NK-92 treated with Interleukin-12 subunit alpha and Interleukin-12 subunit beta, amount 100 ng/mL, for 24 hours (cell line): ENCODE measurements around the gene CYP4B1.
"Not testable (repeated sequence)": the region's sequence is repeated elsewhere in the genome, so short reads cannot be mapped to it uniquely, and the experiment has no call there.

Experiments
- DNase-seq: peaks from one replicate; lab custom pipeline; 2025; lab: John Stamatoyannopoulos, UW

The CYP4B1 gene

DNA sequence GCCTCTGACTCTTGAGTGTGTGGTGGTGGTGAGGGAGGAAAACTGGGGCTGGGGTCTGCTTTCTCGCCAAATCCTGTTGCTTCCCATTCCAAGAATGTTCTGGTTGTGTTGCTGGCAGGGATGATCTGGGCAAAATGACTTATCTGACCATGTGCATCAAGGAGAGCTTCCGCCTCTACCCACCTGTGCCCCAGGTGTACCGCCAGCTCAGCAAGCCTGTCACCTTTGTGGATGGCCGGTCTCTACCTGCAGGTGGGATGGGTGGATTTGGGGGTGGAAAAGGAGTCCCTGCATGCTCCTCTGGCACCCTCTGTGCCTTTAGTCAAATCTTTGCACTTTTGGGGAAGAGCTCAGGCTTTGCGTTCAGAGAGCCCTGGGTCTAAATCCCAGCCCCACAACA, 18.1 kb downstream of the CYP4B1 start:
- no peak for DNase-seq

DNA sequence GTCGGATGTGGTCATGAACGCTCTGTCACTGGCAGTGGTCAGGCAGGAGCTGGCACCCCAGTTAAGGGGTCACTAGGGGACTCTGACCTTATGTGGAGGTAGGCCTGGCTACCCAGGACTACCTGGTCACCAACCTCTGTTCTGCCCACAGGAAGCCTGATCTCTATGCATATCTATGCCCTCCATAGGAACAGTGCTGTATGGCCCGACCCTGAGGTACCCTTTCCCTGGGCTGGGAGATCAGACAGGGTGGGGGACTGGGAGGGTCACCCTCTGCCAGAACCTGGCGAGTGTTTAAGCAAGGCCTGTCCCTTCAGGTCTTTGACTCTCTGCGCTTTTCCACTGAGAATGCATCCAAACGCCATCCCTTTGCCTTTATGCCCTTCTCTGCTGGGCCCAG, 19.0 kb downstream of the CYP4B1 start:
- DNase-seq = no peak

DNA sequence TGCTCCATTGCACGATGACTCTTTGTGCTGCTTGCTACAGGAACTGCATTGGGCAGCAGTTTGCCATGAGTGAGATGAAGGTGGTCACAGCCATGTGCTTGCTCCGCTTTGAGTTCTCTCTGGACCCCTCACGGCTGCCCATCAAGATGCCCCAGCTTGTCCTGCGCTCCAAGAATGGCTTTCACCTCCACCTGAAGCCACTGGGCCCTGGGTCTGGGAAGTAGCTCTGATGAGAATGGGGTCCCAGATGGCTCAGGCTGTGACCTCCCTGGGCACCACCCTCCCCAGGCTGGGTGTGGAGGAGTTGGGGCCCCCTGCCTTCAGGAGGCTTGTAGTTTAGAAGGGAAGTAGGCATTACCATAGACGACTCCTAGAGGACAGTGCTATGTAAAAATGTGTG, 19.7 kb downstream of the CYP4B1 start:
- no peak for DNase-seq

DNA sequence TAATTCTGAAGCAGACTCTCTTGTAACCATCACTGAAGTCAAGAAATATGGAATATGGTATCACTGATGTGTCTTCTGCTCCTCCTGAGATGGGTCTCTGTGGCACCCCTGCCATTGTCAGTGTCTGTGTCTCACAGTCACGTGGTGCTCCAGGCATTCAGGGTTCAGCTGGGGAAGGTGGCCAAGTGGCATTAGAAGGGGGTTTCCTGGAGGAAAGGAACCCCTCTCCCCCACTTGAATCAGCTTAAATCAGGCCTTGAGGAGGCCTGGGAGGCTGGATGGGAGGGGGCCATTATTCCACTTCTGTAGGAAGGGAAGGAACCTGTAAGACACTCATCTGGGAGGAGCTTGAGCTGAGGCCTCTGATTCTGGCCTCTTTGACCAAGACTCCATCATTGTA, 20.5 kb downstream of the CYP4B1 start:
- DNase-seq = no peak

DNA sequence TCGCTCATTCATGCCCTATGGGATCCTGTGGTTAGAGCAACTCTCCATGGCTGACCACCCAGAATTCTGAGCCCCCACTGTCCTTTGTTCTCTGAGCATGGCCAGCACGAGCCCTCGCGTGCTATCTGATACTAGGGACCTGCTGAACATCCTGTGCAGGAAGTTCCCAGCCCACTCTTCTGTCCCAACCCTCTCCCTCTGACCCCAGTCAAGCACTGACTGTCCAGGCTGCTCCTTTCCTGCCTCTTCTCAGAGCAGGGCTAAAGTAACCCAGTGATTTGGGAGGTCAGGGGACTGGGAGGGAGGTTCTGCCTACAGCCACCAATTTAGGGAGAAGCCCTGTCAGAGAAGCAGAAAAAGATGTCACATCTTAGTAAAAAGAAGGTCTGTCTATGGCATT, 21.2 kb downstream of the CYP4B1 start:
- DNase-seq = no peak

DNA sequence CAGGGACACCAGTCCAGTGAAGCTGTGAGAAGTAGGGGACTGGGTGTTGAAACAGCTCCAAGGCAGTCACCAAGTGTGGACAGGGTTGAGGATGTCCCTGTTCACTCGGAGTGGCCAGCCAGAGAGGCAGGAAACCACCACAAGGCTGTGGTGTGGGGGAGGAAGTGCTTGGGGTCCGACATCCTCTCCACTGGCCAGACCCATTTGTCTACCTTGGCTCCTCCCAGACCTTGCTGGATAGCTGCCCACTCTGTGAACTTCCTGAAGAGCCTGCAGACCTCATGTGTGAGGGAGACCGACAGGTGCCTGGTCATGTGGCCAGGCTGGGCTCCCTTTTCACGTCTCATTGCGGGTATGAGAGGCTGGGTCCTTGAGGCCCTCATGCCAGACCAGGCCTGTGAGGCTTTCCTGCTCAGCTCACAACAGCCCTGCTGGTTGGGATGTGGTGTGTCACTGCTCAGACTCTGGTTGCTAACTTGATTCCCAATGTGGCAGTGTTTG, 21.8 kb downstream of the CYP4B1 start:
- DNase-seq = no peak

DNA sequence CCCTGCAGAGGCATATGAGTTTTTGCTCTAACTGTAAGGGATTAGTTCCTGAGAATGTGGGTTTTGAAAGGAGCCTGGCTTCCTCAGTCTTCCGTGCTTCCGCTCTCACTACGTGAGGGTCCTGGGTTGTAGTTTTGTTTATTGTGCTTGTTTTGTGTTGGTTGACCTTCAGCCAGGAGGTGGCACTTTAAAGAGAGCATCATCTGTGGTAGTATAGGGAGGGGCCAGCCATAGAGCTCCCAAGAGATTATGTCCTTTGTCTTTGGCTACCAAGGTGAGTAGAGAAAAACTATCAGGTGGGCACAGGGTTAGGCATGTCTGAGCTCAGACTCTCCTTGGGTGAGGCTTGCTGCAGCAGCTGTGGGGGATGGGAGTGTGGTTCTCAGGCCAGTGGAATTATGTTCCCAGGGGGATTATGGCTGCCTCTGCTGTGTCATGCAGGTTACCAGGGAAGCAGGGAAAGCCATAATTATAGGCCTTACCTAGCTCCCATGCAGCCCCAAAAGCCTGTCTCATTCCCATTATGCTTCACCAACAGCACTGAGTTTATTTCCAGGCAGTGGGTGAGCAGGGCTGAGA, 23.5 kb downstream of the CYP4B1 start:
- DNase-seq = no peak

DNA sequence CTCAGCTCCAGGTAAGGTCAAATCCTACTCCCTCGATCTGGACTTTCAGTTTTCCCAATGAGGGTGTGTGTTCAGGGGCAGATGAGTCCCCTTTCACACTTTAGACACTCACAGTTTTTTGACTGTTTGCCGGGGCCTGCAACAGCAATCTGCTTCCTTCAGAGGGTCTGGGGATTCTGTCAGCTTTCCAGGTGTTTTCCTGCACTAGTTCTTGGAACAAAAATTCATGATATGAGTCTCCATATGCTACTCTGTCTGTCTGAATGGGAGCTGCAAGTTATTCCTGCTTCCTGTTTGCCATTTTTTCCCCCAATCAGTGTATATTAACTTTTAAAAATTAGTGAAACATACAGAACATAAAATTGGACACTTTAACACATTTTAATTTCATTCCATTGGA, 24.3 kb downstream of the CYP4B1 start:
- no peak for DNase-seq

DNA sequence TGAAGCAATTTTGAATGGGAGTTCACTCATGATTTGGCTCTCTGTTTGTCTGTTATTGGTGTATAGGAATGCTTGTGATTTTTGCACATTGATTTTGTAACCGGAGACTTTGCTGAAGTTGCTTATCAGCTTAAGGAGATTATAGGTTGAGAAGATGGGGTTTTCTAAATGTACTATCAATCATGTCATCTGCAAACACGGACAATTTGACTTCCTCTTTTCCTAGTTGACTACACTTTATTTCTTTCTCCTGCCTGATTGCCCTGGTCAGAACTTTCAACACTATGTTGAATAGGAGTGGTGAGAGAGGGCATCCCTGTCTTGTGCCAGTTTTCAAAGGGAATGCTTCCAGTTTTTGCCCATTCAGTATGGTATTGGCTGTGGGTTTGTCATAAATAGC, 28.0 kb downstream of the CYP4B1 start:
- not testable (repeated sequence) for DNase-seq

DNA sequence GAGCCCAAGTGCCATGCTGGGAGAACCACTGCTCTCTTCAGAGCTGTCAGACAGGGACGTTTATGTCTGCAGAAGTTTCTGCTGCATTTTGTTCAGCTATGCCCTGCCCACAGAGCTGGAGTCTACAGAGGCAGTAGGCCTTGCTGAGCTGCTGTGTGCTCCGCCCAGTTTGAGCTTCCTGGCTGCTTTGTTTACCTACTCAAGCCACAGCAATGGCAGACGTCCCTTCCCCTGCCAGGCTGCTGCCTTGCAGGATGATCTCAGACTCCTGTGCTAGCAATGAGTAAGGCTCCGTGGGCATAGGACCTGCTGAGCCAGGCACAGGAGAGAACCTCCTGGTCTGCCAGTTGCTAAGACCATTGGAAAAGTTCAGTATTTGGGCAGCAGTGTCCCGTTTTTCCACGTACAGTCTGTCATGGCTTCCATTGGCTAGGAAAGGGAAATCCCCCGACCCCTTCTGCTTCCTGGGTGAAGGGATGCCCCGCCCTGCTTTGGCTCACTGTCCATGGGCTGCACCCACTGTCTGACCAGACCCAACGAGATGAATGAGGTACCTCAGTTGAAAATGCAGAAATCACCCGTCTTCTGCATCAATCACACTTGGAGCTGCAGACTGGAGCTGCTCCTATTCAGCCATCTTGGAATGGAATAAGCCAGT, 31.9 kb downstream of the CYP4B1 start:
- no peak for DNase-seq

DNA sequence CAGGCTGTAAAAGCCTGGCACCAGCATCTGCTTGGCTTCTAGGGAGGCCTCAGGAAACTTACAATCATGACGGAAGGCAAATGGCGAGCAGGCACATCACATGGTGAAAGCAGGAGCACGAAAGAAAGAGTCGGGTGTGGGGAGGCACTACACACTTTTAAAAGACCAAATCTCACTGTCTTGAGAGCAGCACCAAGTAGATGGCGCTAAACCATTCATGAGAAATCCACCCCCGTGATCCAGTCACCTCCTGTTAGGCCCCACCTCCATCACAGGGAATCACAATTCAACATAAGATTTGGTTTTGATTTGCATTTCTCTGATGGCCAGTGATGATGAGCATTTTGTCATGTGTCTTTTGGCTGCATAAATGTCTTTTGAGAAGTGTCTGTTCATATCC, 36.6 kb downstream of the CYP4B1 start:
- not testable (repeated sequence) for DNase-seq

DNA sequence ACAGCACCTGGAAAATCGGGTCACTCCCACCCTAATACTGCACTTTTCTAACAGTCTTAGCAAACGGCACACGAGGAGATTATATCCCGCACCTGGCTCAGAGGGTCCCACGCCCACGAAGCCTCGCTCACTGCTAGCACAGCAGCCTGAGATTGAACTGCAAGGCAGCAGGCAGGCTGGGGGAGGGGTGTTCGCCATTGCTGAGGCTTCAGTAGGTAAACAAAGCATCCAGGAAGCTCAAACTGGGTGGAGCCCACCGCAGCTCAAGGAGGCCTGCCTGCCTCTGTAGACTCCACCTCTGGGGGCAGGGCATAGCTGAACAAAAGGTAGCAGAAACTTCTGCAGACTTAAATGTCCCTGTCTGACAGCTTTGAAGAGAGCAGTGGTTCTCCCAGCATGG, 47.5 kb downstream of the CYP4B1 start:
- not testable (repeated sequence) for DNase-seq

DNA sequence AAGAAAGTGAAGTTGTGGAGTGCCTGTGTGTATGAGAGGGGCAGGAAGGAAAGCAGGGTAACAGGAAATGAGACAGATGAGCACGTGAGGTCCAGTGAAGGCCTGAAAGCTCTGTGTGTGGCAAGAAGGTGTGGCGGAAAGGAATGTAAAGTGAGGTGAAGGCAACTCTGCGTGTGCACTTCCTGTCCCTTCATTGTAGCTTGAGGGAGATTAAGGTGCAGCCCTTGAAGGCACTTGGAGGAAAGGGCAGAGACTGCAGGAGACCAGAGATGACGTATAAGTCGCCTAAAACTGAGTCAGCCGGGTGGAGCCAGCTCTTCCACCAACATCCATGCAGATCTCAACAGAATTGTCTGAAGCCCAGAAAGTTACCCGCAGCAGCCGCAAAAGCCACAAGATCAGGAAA, 58.8 kb downstream of the CYP4B1 start:
- DNase-seq = not testable (repeated sequence)

DNA sequence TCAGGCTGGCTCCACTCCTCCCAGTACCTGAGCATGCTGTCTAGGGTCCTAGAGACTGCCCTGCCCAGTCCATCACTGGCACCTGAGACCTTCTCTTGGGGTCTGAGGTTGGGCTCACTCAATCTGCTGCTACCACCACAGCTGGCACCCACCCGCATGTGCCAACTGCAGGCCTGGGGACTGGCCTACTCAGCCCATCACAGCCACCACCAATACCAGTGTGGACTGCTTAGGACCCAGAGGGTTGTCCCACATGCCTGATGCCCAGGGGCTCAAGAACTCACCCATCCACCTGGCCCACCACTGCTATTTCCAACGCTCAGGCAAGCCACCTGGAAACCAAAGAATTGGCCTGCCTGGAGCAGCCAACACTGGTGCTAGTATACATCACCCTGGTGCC, 63.5 kb downstream of the CYP4B1 start:
- no peak for DNase-seq
